Retinal pigment epithelial cell (primary cell): ENCODE results near the gene CNTNAP2.

Experiments used
- DNase-seq: peaks from one replicate; pipeline ENCODE4 v3.0.0-alpha.2; 2010; ENCODE audit warnings: low read depth
- H3K4me3 ChIP-seq: 2 replicates; pipeline ENCODE4 v1.5.1; 2011; ENCODE audit warnings: mild to moderate bottlenecking, low read length, control low read depth, moderate library complexity
- TF ChIP-seq, protein P1 (sequence below): conservative IDR thresholded peaks from 2 replicates; pipeline ENCODE4 v1.5.1; 2011; ENCODE audit warnings: low read depth, low read length, control low read depth, inconsistent platforms

CNTNAP2 gene

GRCh38 chr7:146138926-146139325 lies 22.3 kb downstream of the CNTNAP2 start:
- TF ChIP-seq, protein P1, sequence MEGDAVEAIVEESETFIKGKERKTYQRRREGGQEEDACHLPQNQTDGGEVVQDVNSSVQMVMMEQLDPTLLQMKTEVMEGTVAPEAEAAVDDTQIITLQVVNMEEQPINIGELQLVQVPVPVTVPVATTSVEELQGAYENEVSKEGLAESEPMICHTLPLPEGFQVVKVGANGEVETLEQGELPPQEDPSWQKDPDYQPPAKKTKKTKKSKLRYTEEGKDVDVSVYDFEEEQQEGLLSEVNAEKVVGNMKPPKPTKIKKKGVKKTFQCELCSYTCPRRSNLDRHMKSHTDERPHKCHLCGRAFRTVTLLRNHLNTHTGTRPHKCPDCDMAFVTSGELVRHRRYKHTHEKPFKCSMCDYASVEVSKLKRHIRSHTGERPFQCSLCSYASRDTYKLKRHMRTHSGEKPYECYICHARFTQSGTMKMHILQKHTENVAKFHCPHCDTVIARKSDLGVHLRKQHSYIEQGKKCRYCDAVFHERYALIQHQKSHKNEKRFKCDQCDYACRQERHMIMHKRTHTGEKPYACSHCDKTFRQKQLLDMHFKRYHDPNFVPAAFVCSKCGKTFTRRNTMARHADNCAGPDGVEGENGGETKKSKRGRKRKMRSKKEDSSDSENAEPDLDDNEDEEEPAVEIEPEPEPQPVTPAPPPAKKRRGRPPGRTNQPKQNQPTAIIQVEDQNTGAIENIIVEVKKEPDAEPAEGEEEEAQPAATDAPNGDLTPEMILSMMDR = no peak
- no peak for DNase-seq
- no peak overlapping the region for H3K4me3 ChIP-seq

DNA sequence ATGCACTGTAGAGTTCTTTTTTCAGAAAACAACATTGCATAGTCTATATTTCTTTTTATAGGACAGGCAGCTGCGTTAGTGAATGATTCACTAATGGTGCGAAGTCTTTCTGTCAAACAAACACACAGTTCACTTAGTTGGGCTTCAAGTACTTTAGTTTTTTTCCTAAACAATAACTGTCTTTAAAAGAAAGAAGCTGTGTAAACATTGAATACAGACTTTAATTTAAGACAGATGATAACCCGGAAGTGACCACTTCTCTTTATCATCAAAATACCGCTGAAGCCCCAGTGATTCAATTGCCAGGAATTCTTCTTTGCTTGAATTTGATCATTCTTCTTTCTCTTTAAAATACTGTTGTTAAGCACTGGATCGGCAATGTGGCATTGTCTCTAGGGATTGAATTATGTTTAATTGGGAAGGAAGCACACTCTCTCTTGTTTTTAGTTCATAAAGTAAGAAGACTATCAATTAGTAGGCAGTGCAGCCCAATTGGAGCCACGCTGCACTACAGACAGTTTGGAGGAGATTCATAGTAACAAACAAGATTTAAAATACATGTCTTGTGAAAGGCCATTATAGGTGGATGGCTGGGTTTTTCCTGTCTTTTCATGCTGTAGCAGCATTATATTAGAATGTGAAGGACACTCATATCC lies 30.4 kb downstream of the CNTNAP2 start:
- TF ChIP-seq, protein P1 = no peak
- no peak overlapping the region for H3K4me3 ChIP-seq
- DNase-seq = no peak

DNA sequence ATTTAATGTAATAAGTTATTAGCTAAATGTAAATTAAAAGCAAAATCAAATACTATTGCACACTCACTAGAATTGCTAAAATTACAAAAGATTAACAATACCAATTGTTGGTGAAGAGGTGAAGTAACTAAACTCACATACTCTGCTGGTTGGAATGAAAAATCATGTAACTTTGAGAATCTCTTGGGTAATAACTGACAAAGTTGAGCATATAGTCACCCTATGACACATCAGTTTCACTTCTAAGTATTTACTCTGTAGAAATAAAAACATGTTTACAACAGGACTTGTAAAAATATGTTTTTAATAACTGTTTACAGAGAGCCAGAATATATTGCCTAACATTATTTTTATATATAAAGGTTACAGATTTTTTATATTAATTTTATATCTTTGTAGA lies 33.6 kb downstream of the CNTNAP2 start:
- H3K4me3 ChIP-seq = no peak overlapping the region
- TF ChIP-seq, protein P1 = no peak
- DNase-seq = no peak

DNA sequence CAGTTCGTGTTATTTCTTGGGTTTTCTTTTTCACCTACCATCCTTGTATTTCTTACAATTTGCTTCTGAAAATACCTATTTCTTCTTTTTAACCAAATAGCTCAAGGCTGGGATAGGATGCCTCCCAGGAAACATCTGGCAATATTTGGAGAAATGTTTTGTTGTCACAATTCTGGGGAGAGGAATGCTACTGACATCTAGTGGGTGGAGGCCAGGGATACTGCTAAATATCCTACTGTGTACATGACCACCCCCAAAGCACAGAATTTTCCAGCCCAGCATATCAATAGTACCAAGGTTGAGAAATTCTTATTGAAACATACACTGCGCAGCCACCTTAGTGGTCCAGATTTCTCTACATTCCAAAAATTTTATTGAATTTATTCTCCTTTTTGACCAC lies 55.5 kb downstream of the CNTNAP2 start:
- H3K4me3 ChIP-seq = no peak overlapping the region
- TF ChIP-seq, protein P1 = no peak
- DNase-seq = no peak

- TF ChIP-seq, protein P1 = no peak
- no peak for DNase-seq
- H3K4me3 ChIP-seq = no peak overlapping the region
These were observed 59.1 kb downstream of the CNTNAP2 start for GRCh38 chr7:146175716-146176115.

DNA sequence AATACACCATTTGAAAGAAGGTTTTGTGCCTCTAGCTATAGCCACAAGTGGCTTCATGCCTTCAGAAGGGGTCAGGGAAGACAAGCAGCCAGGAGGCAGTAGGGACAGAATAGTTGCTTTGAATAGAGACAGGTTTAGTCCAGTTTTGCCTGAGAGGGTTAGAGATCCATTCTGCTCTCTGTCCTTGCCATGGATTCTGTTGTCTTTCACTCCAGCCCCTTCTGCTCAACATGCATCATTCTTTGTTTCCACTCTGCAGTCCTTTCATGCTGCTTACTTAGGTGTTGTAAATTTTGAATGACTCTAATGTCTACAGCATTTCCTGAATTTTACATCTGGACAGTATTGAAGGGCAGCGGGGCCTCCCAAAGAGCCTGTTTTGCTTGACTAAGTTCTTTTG lies 60.3 kb downstream of the CNTNAP2 start:
- H3K4me3 ChIP-seq = no peak overlapping the region
- no peak for DNase-seq

DNA sequence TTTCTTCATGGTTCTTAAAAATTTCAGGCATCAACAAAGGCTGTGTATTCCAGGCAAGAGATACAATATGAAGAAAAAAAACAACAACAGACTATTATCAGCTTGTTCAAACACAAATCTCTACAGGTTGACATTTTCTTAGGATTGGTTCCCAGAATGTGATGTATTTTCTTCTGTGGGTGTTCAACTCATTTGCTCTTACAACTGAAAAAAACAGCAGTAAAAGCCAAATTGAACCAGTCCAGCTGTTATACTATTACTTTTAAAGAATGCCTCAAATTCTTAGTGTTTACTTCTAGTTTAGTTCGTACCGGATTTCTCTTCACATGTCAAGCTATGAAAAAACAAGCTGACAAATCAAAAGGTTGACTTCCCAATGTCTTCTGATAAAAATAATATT lies 60.7 kb downstream of the CNTNAP2 start:
- DNase-seq = no peak
- TF ChIP-seq, protein P1 = no peak
- no peak overlapping the region for H3K4me3 ChIP-seq

More for the DNA sequence above, 60.3 kb downstream of the CNTNAP2 start:
- TF ChIP-seq, protein P1 = no peak
